ENCODE measurements around the gene PARP14.

Gene PARP14

DNA sequence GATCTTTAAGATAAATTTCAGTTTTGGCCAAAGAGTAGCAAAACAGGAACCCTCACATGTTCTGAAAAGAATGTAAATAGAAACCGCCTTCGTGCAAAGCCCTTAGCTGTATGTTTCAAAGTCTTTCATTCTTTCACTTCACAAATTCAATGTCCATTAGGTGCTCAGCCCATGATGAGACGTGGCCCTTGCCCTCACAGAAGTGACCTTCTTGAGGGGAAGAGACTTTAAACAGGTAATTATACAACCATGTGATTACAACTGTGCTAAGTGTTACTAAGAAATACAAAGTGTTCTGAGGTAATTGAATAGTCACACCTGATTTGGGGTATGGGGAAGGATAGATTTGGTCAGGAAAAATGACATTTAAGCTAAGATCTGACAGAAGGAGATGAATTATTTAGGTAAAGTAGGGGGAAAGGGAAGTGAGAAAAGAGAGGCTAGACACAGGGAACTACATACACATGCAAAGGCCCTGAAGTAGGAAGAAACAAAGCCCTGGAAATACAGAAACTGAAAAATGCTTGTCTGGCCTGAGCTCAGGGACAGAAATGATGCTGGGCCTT, 93.4 kb downstream of the PARP14 start:
- TF ChIP-seq CTCF (IDR thresholded peaks at IDR 0.05; ENCODE audit: low read depth, low read length) = no peak
- no peak for DNase-seq (ENCODE audit: low read depth in 2 of 2)
- H3K4me3 ChIP-seq (replicated peaks in 1 of 2; ENCODE audit: low read depth in 2 of 2, low read length in 2 of 2) = no peak overlapping the region

- H3K4me3 ChIP-seq (replicated peaks in 1 of 2; ENCODE audit: low read depth in 2 of 2, low read length in 2 of 2) = no peak overlapping the region
- DNase-seq (ENCODE audit: low read depth in 2 of 2) = peak in 1 of 2 donors; percentile 67
- TF ChIP-seq CTCF (IDR thresholded peaks at IDR 0.05; ENCODE audit: low read depth, low read length) = no peak
These were observed 93.9 kb downstream of the PARP14 start for GRCh38 chr3:122774564-122774963.

DNA sequence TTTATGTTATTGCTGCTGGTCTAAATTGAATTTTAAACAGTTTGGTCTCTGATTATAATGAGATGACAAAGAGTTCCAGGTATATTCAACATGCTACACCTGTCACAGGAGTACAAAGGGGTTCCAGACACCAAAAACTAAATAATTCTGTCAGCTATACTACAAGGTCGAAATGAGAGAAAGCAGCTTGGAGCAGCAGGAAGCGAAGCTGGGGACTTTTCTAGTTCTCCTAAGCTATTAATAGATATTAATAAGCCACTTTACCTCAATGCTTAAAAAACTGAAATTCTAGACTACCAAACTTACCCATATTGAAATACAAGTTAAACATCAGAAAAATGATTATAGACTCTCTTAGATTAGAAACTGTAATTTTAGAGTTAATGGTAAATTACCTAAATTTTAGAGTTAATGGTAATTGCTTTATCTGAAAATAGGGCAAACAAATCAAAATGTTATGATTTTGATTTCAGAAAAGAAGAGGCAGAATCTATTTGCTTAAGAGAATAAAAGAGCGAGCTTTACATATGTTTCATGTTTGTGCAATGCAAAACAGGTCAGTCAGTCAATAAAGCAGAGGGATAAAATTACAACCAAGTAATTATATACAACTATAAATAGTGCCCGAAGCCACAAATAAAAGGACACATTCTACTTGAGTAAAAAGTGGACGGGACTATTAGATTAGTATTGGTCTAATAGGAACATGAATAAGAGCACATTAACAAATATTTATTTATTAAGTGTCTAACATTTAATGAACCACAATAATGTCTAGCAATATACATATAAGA, 96.2 kb downstream of the PARP14 start:
- DNase-seq (ENCODE audit: low read depth in 2 of 2) = no peak
- H3K4me3 ChIP-seq (replicated peaks in 1 of 2; ENCODE audit: low read depth in 2 of 2, low read length in 2 of 2) = no peak overlapping the region
- no peak for TF ChIP-seq CTCF (IDR thresholded peaks at IDR 0.05; ENCODE audit: low read depth, low read length)

GRCh38 chr3:122777563-122777962, 96.9 kb downstream of the PARP14 start:
- TF ChIP-seq CTCF (IDR thresholded peaks at IDR 0.05; ENCODE audit: low read depth, low read length) = no peak
- no peak overlapping the region for H3K4me3 ChIP-seq (replicated peaks in 1 of 2; ENCODE audit: low read depth in 2 of 2, low read length in 2 of 2)
- DNase-seq (ENCODE audit: low read depth in 2 of 2) = no peak

Measured in cardiac fibroblast (primary cell).